HG03469 (cell line): ENCODE results near the gene ATCAY.
"Not testable (repeated sequence)": the region's sequence is repeated elsewhere in the genome, so short reads cannot be mapped to it uniquely, and the experiment has no call there.

Experiments
- ATAC-seq: cut with Tn5 transposase; IDR thresholded peaks from one replicate; pipeline ENCODE4 v1.9.1; 2021; ENCODE audit warnings: mild to moderate bottlenecking, moderate library complexity, moderate number of reproducible peaks; ENCODE audit not compliant: unreplicated experiment

ATCAY gene

DNA sequence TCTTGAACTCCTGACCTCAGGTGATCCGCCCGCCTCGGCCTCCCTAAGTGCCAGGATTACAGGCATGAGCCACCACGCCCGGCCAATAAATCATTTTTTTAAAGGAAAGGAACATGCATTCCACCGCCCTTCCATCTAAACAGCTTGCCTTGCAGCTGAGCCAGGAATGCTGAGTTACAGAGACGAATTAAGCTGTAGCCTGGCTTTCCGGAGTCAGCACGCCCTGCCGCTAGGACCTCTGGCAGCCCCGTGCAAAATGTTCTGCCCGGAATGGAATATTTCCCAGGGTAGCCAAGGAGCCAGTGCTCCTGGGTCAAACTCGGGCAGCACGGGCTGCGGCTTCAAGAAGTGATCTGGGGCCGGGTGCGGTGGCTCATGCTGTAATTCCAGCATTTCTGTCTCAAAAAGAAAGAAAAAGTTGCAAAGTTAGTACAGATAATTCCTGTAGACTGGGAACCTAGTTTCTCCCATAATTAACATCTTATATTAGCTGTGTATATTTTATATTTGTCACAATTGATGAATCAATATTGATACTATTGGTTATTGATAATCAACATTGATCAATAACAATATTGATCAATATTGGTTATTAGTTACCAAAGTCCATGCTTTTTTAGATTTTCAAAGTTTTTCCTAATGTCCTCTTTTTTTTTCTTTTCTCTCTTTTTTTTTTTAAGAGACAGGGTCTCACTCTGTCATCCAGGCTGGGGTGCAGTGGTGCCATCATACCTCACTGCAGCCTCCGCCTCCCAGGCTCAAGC is 19.2 kb downstream of the ATCAY start:
- ATAC-seq = no peak

- ATAC-seq = no peak
Observed at GRCh38 chr19:3902317-3902973, 22.0 kb downstream of the ATCAY start.

- no peak for ATAC-seq
Observed at GRCh38 chr19:3904233-3904632, 23.7 kb downstream of the ATCAY start.

GRCh38 chr19:3907626-3908265 is 27.3 kb downstream of the ATCAY start:
- ATAC-seq = no peak

DNA sequence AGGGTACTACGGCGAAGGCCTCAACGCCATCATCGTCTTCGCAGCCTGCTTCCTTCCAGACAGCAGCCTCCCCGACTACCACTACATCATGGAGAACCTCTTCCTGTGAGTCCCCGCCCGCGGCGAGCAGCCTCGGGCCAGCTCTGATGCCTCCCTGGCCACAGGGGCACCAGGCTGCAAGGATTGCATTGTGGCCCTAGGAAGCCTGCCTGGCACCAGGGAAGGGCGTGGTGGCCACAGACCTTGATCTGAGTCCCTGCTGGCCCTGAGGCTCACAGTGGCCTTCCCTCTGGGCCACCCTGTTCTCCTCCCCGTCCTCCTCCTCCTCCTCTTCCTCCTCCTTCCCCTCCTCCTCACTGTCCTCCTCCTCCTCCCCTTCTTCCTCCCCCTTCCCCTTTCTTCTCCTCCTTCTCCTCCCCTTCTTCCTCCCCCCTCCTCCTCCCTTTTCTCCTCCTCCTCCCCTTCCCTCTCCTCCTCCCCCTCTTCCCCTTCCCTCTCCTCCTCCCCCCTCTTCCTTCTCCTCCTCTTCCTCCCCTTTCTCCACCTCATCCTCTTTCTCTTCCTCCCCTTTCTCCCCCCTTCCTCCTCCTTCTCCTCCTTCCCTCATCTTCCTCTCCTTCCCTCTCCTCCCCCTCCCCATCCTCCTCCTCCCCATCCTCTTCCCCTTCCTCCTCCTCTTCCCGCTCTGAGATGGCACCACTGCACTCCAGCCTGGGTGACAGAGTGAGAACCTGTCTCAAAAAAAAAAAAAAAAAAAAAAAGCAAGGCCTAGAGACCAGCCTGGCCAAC is 28.0 kb downstream of the ATCAY start:
- no peak for ATAC-seq

- ATAC-seq = no peak
Observed at GRCh38 chr19:3910105-3910504, 29.6 kb downstream of the ATCAY start.

- ATAC-seq = no peak
Observed at GRCh38 chr19:3914199-3914598, 33.7 kb downstream of the ATCAY start.

GRCh38 chr19:3916033-3916432 is 35.5 kb downstream of the ATCAY start:
- ATAC-seq = no peak

GRCh38 chr19:3919793-3920192 is 39.3 kb downstream of the ATCAY start:
- ATAC-seq = no peak

DNA sequence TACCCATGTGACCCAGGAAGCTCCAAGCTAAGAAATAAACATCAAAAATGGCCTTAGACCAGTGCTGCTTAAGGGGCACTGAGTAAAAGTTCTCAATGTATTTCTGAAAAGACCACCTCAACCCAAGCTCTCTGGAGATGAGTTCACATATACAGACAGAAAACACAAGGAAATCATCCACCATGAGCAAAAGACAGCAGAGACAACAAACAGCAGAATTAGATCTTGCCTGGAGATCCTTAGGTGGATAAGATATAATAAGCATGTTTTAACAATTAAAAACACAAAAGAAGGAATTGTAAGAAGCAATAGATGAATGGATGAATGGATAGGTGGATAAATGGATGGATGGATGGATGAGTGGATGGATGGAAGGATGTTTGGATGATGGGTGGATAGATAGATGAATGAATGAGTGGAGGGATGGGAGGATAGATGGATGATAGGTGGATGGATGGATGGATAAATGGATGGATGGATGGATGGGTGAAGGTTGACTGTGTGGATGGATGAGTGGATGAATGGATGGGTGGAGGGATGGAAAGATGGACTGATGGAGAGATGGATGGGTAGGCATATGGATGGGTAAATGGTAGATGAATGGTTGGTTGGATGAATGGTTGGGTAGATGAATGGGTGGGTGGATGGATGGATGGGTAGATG is 42.7 kb downstream of the ATCAY start:
- ATAC-seq = no peak

GRCh38 chr19:3923912-3924311 is 43.4 kb downstream of the ATCAY start:
- no peak for ATAC-seq

- no peak for ATAC-seq
Observed at GRCh38 chr19:3931041-3931440, 50.6 kb downstream of the ATCAY start.

- no peak for ATAC-seq
Observed at GRCh38 chr19:3932931-3933810, 52.7 kb downstream of the ATCAY start, which contains the start of gene NMRK2. NMRK2 (plus strand) TSS chr19:3933069; CDS start chr19:3933672, 603 bp downstream.

GRCh38 chr19:3936506-3937442 is 56.3 kb downstream of the ATCAY start:
- ATAC-seq = no peak

- ATAC-seq = not testable (repeated sequence)
Observed at GRCh38 chr19:3938300-3938950, 57.9 kb downstream of the ATCAY start.

DNA sequence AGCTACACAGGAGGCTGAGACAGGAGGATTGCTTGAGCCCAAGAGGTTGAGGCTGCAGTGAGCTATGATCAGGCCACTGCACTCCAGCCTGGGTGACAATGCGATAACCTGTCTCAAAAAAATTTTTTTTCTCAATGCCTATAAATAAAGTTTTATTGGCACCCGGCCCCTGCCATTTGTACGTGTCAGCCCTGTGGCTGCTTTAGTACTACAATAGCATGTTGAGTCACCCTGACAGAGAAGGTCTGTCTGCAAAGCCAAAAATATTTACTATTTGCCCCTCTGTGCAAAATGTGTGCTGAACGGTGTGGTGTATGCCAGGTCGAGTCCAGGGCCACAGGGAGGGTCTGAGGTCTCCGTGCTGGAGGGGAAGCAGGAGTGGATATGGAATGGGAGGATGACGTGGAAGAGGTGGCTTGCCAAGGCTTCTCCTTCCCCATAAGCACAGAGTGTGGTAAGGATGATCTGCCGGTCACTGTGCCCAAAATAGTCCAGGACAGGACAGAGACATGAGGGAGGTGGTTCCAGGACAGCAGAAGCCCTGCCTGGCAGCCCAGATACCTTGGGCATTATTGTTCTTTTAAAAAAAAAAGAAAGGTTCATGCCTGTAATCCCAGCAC is 62.4 kb downstream of the ATCAY start:
- ATAC-seq = no peak

DNA sequence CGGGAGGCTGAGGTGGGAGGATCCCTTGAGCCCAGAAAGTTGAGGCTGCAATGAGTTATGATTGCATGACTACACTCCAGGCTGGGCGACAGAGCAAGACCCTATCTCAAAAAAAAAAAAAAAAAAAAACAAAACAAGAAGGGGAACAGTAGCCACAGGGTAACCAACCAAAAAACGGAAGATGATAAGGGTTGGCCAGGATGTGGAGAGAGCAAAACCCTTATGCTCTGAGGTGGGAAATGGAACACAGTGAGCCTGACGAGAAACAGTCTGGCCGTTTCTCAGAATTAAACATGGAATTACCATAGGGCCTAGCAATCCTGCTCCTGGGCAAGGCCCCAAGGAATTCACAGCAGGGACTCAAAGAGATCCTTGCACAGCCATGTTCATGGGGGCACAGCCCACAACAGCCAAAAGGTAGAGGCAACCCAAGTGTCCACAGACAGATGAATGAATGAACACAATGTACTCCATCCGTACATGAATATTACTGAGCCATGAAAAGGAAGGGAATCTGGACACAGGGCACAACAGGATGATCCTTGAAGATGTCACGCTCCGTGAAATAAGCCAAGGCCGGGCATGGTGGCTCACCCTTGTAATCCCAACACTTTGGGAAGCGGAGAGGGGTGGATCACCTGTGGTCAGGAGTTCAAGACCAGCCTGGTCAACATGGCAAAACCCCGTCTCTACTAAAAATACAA is 63.7 kb downstream of the ATCAY start:
- no peak for ATAC-seq
